ENCODE data around the gene C1orf115. TPM values are rescaled to one million over a fixed set of nuclear protein-coding genes. Genes with fewer than 3 reads are reported as not detected.
A peak's percentile ranks its signal among the peaks of the same experiment; 100 is the strongest.
"Not testable (repeated sequence)": the region's sequence is repeated elsewhere in the genome, so short reads cannot be mapped to it uniquely, and the experiment has no call there.

The C1orf115 gene
- polyA plus RNA-seq (ENCODE audit: insufficient read length in 4 of 4): 10 to 100 TPM in 3 of 4 donors, 1 to 10 TPM in 1; 7.4 to 27.7 (median 22.2) TPM

GRCh38 chr1:220690140-220691052, at the start of gene C1orf115:
C1orf115 (plus strand) TSS chr1:220690363; CDS start chr1:220690403, 40 bp downstream.
- DNase-seq (ENCODE audit: low read depth in 4 of 4, low spot score in 3 of 4): peak; percentile 55 to 65 (median 64)

- DNase-seq (ENCODE audit: low read depth in 4 of 4, low spot score in 3 of 4): no peak
Observed at GRCh38 chr1:220642285-220642684, 47.9 kb upstream of the C1orf115 start.

GRCh38 chr1:220652995-220653394, 37.2 kb upstream of the C1orf115 start:
- no peak for DNase-seq (ENCODE audit: low read depth in 4 of 4, low spot score in 3 of 4)

GRCh38 chr1:220655509-220655908, 34.7 kb upstream of the C1orf115 start:
- DNase-seq (ENCODE audit: low read depth in 4 of 4, low spot score in 3 of 4): no peak

GRCh38 chr1:220655961-220656740, 34.0 kb upstream of the C1orf115 start:
- DNase-seq (ENCODE audit: low read depth in 4 of 4, low spot score in 3 of 4): no peak

- no peak for DNase-seq (ENCODE audit: low read depth in 4 of 4, low spot score in 3 of 4)
Observed at GRCh38 chr1:220666349-220666748, 23.8 kb upstream of the C1orf115 start.

GRCh38 chr1:220669005-220669404, 21.2 kb upstream of the C1orf115 start:
- DNase-seq (ENCODE audit: low read depth in 4 of 4, low spot score in 3 of 4): no peak

- DNase-seq (ENCODE audit: low read depth in 4 of 4, low spot score in 3 of 4): no peak
Observed at GRCh38 chr1:220670365-220670764, 19.8 kb upstream of the C1orf115 start.

- no peak for DNase-seq (ENCODE audit: low read depth in 4 of 4, low spot score in 3 of 4)
Observed at GRCh38 chr1:220673921-220674320, 16.2 kb upstream of the C1orf115 start.

- no peak for DNase-seq (ENCODE audit: low read depth in 4 of 4, low spot score in 3 of 4)
Observed at GRCh38 chr1:220677251-220677650, 12.9 kb upstream of the C1orf115 start.

- DNase-seq (ENCODE audit: low read depth in 4 of 4, low spot score in 3 of 4): peak in 1 of 4 donors; percentile 22
Observed at GRCh38 chr1:220680085-220680687, 10.0 kb upstream of the C1orf115 start.

GRCh38 chr1:220681220-220681880, 8.8 kb upstream of the C1orf115 start:
- no peak for DNase-seq (ENCODE audit: low read depth in 4 of 4, low spot score in 3 of 4)

GRCh38 chr1:220682901-220683576, 7.1 kb upstream of the C1orf115 start:
- DNase-seq (ENCODE audit: low read depth in 4 of 4, low spot score in 3 of 4): no peak

GRCh38 chr1:220683716-220684115, 6.4 kb upstream of the C1orf115 start:
- DNase-seq (ENCODE audit: low read depth in 4 of 4, low spot score in 3 of 4): not testable (repeated sequence)

GRCh38 chr1:220684890-220685289, 5.3 kb upstream of the C1orf115 start:
- DNase-seq (ENCODE audit: low read depth in 4 of 4, low spot score in 3 of 4): no peak

- DNase-seq (ENCODE audit: low read depth in 4 of 4, low spot score in 3 of 4): no peak
Observed at GRCh38 chr1:220685879-220686278, 4.3 kb upstream of the C1orf115 start.

- DNase-seq (ENCODE audit: low read depth in 4 of 4, low spot score in 3 of 4): no peak
Observed at GRCh38 chr1:220687809-220688208, 2.4 kb upstream of the C1orf115 start.

- no peak for DNase-seq (ENCODE audit: low read depth in 4 of 4, low spot score in 3 of 4)
Observed at GRCh38 chr1:220689666-220690065, 497 bp upstream of the C1orf115 start.

- DNase-seq (ENCODE audit: low read depth in 4 of 4, low spot score in 3 of 4): no peak
Observed at GRCh38 chr1:220691053-220691684, 1.0 kb downstream of the C1orf115 start.

Data from left renal pelvis (tissue), 4 donors.